T-helper 9 cell (primary cell): ENCODE data around the gene PPP1R14B.

Experiments
- DNase-seq: peaks from one replicate; pipeline ENCODE4 v3.0.0-alpha.2; 2020

The PPP1R14B gene

DNA sequence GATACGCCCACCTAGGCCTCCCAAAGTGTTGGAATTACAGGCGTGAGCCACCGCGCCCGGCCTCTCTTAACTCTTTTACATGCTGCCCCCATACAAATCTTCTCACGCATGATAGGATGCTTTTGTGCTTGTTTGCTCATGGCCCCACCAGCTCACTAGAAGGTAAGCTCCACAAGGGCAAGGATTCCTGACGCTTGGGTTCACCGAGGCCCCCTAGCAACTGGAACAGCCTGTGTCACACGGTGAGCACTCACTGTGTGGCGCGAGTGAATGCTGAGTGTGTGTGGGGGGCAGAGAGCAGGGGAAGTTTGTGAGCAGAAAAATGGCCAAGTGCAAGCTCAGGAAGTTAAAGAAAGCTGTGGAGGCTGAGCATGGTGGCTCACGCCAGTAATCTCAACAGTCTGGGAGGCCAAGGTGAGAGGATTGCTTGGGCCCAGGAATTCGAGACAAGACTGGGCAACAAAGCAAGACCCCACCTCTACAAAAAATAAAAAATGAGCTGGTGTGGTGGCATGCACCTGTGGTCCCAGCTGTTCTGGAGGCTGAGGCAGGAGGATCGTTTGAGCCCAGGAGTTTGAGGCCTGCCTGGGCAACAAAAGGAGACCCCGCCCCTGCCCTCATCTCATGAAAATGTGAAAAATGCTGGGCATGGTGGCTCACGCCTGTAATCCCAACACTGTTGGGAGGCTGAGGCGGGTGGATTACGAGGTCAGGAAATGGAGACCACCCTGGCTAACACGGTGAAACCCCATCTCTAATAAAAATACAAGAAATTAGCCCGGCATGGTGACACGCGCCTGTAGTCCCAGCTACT, 35.4 kb upstream of the PPP1R14B start:
- no peak for DNase-seq

DNA sequence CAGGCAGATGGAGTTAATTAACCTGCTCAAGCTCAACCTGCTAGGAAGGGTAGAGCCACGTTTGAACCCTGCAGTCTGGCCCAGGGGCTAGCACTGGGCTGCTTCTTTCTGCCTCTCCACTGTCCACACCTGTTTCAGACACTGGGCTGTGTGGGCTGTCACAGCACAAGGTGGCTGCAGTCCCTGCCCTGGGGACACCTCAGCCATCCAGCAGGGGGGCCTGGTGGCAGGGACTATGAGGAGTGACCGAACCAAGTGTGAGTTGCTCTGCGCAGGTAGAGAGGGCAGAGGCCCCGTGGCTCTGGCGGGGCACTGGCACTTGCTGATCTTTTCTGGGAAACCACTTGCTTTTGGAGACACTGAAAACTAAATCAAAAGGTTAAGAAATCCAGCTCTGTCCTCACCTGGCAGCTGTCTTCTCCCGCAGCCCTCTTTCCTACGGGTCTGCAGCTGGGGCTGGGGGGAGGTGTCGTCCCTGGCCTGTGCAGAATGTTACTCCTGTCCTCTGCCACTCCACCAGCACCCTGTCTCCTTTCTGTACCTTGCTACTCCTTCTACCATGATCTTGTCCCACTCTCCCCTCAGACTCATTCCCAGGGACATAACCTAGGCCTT, 31.9 kb upstream of the PPP1R14B start:
- DNase-seq = no peak

DNA sequence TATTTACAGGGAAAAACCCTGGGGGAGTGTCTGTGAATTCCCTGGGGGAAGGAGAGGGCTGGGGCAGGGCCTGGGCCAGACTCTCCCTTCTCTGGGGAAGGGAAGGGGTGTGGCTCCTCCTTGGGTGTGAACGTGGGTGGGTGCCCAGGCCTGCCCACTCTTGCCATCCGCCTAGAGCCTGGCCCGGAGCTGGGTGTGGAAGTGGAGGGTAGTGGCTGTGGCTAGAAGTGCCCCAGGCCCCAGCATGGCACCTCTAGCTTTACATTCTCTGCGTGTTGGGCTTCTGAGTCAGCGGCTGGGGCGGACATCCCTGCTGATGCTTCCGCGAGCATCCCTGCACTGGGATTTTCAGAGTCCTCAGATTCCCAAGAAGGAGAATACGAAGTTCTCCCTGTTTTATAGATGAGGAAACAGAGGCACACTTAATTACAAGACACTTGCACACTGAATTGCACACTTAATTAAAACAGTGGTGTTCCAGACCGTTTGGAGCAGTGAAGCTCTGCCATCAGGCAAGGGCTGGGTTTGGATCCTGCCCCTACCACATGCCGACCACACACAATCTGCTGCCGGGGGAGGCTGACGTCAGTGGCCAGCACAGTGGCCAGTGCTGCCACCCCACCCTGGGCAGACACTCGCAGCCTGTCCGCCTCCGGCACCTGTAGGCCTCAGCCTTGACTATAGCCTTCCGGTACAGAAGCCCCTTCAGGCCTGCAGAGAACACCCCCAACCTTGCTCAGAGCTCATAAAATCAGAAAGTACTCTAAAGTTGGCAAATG, 30.1 kb upstream of the PPP1R14B start:
- DNase-seq = no peak

DNA sequence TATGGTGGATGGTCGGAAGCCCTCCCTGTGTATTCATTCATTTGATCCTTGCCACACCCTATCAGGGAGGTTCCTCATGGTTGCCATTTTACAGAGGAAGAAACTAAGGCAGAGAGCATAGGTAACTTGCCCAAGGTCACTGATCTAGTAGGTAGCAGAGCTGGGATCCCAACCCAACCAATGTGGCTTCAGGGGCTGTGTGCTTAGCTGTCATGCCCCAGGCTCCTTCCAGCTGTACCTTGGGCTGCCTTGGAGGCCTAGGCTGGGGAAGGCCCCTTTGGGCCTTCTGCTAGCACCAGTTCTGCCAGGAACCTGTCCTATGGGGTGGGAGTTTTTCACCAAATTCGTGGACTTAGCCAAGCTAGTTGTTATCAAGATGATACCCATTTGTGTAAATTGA, 29.1 kb upstream of the PPP1R14B start:
- DNase-seq = no peak

DNA sequence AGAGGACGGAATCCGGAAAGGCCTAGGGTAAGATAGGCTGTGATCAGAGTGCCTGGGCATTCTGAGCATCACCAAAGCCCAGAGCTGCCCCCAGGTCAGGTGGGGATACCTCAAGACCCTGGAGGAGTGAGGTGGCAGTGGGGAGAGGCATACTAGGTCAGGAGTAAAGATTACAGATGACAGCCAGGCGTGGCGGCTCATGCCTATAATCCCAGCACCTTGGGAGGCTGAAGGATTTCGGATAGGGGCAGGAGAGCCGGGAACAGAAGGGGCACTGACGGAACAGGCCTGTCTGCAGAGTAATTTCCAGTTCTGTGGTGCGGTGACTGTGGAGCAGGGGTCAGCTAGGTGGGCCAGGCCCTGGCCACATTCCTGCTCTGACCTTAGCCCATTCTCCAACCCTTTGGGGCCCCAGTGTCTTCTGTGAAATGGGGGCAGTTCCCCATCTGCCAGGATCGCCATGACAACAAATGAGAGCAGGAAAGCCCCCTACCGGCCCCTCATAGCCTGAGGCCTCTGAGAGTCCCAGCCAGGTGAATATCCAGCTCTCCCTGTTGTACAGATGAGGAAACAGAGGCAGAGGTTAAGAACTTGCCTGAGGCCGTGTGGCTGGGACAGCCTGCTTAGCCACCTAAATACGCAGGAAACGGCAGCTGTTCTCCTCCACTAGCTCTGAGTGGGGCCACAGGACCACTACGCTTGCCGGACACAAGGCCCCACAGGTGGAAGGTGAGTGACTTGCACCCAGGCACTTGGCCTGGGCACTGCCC, 28.5 kb upstream of the PPP1R14B start:
- DNase-seq = no peak

DNA sequence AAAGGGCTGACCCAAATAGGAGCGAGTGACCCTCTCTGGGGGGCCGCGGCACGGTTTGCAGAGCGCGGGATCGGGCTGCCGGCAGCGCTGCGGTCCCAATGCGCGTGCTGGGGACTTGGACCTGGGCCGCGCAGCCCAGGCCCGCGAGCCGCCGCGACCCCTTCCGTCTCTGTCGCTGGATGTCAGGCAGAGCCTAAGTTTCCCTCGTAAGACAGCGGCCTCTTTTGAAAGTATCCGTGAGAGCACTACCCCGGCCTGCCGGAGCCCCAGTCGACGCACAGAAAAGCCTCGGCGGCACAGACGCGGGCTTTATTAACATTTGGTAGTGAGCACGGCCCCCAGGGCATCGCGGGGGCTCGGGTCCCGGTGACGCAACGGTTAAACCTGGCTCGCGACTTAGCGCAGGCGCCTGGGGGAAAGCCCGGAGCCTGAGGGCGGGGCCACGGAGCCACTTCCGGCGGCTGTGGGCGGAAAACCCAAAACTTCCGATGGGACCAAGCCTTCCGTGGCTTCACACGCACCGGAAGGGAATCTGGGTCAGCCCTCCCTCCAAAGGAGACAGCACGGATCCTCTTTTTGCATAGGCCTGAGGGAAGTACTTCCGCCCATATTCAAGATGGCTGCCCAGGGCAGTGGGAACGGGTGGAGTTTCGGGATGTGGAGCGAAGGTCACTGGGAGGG, 22.9 kb upstream of the PPP1R14B start:
- DNase-seq = peak; percentile 96

DNA sequence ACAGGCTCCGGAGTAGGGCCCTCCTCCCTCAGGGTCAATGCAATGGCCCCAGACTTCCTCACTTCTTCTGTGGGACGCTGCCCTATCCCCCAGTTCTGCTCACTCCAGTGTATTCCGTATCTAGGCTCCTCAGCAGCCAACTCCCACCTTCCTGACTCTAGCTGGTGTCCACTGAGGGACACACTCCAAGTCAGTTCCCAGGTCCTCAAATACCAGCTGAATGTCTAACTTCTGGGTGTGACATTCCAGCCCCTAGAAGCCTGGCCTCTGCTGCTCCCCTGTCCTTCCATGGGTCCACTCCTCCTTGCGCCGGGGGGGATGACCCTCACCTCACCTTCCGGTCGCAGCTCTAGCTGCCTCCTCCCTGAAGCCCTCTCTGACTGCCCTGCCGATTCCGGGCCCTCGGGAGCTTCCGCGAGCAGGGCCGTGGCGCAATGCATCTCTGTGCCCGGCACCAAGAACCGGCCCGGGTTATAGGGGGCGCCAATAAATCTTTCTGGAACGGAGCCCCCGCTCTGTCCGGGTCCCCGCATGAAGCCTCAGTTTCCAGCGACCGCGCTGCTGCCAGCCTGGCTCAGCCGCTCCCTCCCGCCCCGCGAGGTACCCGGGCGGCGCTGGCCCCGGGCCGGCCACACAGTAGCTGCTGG, 22.3 kb upstream of the PPP1R14B start:
- DNase-seq = peak; percentile 29

DNA sequence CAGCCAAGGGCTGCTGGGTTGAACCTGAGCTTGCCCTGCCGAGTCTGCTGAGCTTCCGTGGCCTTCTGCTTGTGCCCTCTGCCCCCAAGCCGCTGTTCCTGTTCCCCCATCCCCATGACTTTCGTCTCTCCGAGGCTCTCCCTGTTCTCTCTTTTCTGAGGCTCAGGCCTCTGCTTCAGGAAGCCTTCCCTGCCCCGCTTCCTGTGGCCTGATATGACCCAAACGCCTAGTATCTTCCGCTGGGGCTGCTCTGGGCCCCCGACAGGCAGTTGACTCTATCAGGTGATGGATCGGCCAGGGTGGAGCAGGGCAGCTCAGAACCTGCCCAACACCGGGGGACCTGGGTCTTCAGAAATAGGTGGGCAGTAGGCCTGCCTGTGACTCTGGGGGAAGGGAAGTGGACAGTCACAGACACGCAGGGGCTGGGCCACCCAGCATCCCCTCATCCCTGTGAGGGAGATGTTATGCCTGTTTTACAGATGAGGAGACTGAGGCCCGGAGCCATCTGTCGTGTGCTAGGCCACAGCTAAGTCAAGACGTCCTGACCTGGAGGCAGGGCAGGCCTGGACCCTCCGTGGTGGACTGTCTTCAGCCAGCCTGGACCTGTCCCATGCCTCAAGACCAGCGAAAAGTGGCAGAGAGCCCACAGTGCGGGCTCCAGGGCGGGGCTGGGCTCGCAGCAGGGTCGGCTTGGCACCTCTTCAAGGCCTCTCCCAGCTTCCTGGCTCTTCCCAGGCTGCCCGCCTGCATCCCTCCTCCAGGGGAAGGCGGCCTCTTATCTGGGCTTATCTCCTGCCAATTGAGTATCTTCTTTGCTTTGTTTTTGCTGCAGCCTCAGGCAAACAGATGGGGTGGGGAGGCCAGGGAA, 21.5 kb upstream of the PPP1R14B start:
- DNase-seq = no peak

DNA sequence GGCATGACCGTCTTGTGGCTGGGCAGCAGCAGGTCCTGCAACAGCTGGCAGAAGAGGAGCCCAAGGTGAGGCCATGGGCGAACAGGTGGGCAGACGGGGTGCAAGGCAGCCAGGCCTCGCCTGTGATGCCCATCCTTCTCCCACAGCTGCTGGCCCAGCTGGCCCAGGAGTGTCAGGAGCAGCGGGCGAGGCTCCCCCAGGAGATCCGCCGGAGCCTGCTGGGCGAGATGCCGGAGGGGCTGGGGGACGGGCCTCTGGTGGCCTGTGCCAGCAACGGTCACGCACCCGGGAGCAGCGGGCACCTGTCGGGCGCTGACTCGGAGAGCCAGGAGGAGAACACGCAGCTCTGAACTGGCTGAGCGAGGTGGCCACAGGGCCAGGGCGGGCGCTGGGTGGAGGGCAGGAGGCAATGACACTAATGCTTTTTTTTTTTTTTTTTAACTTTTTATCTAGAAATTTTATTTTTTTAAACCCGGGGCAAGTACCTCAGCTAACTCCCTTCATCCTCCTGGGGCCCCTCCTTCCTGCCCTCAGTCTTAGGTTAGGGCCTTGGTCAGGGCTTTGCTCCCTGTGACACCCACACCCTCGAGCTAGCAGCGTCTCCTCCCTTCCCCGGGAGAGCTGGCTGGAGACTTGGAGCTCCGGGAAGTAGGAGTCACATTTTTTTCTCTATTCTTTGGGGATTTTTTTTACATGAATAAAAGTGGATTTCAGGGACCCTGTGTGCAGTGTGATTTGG, 20.6 kb upstream of the PPP1R14B start:
- DNase-seq = no peak

DNA sequence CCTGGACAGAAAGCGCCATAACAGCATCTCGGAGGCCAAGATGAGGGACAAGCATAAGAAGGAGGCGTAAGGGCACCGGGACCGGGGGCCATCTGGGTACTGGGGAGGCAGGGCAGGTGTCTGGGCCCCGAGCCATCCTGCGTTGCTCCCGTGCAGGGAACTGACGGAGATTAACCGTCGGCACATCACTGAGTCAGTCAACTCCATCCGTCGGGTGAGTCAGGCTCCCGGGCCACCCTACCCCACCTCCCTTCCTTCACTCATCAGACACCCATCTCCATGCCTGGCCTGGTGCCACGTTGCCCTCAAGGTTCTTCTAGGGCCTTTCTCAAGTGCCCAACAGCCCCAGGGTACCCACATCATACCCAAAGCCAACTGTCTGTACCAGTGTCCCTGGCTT, 19.6 kb upstream of the PPP1R14B start:
- DNase-seq = no peak

DNA sequence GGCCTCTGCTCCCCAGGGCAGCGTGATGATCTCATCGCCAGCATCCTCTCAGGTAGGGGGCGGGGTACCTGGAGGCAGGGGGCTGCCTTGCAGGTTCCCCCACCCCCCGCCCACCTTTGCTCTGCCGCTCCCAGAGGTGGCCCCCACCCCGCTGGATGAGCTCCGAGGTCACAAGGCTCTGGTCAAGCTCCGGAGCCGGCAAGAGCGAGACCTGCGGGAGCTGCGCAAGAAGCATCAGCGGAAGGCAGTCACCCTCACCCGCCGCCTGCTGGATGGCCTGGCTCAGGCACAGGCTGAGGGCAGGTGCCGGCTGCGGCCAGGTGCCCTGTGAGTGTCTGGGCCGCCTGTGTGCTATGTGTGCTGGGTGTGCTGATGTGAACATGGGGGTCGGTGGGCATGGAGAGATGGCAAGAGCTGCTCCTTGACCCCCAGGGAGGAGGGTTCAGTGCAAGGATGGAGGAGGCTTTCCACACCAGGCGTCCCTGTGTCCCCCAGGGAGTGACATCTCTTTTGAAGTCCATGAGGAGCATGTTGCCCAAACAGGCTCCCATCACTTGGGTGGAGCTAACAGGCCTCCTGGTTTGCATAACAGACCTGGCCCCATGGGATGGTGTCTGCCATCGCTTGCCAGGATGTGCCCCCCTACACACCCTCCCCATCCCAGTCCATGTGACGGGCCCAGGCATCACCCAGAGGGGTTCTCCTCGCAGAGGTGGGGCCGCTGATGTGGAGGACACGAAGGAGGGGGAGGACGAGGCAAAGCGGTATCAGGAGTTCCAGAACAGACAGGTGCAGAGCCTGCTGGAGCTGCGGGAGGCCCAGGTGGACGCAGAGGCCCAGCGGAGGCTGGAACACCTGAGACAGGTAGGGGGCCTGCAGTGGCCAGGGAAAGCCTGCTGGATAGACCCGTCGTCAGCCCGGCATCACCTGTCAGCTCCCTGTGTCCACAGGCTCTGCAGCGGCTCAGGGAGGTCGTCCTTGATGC, 18.7 kb upstream of the PPP1R14B start:
- no peak for DNase-seq

DNA sequence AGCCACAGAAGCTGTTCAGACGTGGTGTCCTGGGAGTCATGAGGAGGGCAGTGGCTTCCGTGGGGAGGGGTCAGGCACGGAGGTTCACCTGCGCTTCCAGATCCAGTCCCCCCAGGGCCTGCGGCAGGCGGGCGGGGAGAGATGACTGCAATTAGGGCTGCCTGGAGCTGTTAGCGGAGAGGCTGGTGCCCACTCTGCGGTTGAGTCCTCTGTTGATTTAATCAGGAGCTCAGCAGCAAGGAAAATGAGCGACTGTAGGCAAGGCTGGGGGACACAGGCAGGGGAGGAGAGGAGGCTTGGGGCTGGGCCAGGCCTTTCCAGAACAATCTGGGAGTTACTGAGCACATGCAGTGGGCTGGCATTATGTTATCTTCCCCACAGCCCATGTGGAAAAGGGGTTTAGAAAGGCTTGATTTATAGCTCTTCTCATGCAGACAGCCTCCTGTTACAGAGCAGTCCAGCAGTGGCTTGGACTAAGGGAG, 17.7 kb upstream of the PPP1R14B start:
- no peak for DNase-seq

DNA sequence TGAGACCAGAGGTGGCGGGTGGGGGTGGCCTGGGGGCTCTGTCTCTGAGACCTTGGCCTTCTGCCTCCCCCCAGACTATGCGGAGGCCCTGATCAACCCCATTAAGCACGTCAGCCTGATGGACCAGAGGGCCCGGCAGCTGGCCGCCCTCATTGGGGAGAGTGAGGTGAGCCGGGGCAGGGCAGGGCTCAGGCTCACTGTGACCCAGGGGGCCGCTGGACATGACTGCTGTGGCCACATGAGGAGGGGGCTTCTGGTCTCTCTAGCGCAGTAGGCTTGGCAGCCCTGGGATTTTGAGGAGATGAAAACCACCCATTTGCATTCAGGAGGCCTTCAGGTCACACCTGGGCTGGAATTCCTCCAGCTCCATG, 17.2 kb upstream of the PPP1R14B start:
- DNase-seq = no peak

DNA sequence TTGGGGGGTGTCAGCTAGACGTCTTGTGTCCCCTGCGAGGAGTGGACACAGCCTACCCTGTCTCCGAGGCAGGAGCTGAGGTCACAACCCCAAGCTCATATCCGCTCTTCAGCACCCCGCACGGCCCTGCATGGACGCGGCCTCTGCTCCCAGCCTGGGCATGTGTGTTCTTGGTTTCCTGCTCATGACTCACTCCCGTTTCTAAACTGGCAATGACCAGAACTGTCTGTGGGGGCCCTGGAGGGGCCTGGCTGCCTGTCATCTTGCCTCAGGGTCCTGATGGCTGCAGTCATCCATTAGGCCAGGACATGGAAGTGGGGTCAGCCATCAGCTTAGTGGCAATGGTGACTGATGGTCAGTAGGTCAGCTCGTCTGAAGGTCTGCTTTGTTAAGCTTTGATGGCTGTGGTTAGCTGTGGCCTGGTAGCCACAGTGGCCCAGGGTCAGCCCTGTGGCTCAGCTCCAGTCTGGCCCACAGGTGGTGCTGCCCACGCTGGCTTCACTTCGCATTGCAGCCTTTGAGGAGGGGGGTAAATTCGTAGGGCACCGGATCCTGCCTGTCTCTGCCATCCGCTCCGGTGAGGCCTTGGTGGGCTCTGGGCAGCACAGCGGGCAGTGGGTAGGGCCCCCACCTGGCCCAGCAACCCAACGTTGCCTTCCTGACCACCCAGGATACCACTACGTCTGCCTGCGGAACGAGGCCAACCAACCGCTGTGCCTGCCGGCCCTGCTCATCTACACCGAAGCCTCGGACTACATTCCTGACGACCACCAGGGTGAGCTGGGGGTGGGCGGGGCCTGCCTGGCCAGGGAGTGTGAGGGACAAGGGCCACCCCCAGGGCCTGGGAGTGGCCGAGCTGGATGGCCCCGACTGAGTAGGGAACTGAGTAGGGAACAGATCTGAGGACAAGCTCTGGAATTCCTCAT, 16.5 kb upstream of the PPP1R14B start:
- DNase-seq = no peak

DNA sequence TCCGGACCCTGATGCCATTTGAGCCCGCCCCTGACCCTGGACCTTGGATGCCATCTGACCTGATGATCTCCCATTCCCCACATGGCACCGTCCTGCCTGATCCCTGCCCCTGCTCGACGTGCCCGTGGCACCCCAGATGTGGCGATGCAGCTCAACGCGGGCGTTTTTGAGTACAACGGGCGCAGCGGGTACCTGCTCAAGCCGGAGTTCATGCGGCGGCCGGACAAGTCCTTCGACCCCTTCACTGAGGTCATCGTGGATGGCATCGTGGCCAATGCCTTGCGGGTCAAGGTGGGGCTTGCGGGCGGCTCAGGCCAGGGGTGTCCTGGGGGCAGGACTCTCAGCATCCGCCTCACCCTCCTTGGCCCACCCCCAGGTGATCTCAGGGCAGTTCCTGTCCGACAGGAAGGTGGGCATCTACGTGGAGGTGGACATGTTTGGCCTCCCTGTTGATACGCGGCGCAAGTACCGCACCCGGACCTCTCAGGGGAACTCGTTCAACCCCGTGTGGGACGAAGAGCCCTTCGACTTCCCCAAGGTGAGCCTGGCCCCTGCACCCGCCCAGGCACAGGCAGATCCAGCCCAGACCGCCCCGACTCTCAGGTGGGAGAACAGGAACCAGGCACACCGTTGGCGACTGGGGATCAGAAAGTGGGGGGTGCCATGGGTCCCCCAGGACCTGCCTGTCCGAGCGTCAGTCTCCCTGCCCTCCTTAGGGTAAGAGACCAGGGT, 15.7 kb upstream of the PPP1R14B start:
- no peak for DNase-seq

DNA sequence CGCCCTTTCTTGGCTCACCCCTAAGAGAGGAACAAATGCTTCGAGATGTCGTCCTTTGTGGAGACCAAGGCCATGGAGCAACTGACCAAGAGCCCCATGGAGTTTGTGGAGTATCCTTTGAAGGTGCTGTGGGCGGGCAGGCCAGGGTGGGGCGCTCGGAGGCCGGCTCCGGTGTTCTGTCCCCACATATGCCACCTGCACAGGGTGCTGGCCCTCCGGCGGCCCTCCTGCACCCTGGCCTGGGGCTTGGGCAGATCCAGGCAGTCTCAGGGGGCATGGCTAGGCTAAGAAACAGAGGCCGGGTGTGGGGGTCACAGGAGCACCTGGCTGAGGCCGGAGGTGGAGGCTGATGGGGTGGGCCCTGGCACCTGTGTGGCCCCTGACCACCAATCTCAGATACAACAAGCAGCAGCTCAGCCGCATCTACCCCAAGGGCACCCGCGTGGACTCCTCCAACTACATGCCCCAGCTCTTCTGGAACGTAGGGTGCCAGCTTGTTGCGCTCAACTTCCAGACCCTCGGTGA, 14.9 kb upstream of the PPP1R14B start:
- no peak for DNase-seq
